Activated CD8-positive, alpha-beta memory T cell treated with anti-CD3 and anti-CD28 coated beads for 36 hours (primary cell): Measurements from ENCODE around the gene GRAP2. TPM values are rescaled to one million over a fixed set of nuclear protein-coding genes. Genes with fewer than 3 reads are reported as not detected.
"Not testable (repeated sequence)": the region's sequence is repeated elsewhere in the genome, so short reads cannot be mapped to it uniquely, and the experiment has no call there.

Experiments
- CTCF ChIA-PET: fragments of 350-600 bp; sonication (Branson Sonifier 250); formaldehyde crosslinking; loops from one replicate; lab custom pipeline; 2021; ENCODE audit warnings: antibody characterized with exemption; lab: Charles Lee
- POLR2A ChIA-PET: fragments of 350-600 bp; sonication (Branson Sonifier 250); formaldehyde crosslinking; loops from one replicate; lab custom pipeline; 2021; ENCODE audit warnings: antibody characterized with exemption; lab: Charles Lee
- total RNA-seq, 2 experiments: library from RNA; stranded (reverse); gene quantifications; one replicate each; pipeline ENCODE4 v1.2.3, GENCODE V29; 2021

Gene GRAP2
- total RNA-seq, 2 experiments from 2014 or later: 39.9 to 42.3 TPM

GRCh38 chr22:39992088-39992826 is 91.4 kb downstream of the GRAP2 start:
- ChIA-PET POLR2A (no interaction called here), CTCF (interaction anchor here (0.9 to 1.7 kb wide), 2 partner anchors 33 to 463 kb away, joined by 4 to 5 read pairs; no protein-coding TSS in a partner anchor)

- CTCF ChIA-PET: interaction anchor here (1.7 kb wide), 1 partner anchor 463 kb away, joined by 5 read pairs; no protein-coding TSS in a partner anchor
- POLR2A ChIA-PET: not testable (repeated sequence)
Observed at GRCh38 chr22:39992894-39993293, 92.0 kb downstream of the GRAP2 start.

- POLR2A ChIA-PET: interaction anchor here (1.0 kb wide), 1 partner anchor 48 kb away, joined by 4 read pairs; no protein-coding TSS in a partner anchor
- CTCF ChIA-PET: interaction anchor here (0.8 to 1.0 kb wide), 2 partner anchors 28 to 61 kb away, joined by 3 read pairs; no protein-coding TSS in a partner anchor
Observed at GRCh38 chr22:39994041-39994565, 93.2 kb downstream of the GRAP2 start.

GRCh38 chr22:39994566-39995392 is 93.9 kb downstream of the GRAP2 start, which contains the start of gene FAM83F:
TSS of gene FAM83F (plus strand) at chr22:39994954. CDS start at chr22:39995043, 89 bp downstream.
- CTCF ChIA-PET: interaction anchor here (0.8 to 1.0 kb wide), 2 partner anchors 29 to 61 kb away, joined by 3 read pairs; no protein-coding TSS in a partner anchor
- POLR2A ChIA-PET: interaction anchor here (1.0 kb wide), 1 partner anchor 48 kb away, joined by 4 read pairs; no protein-coding TSS in a partner anchor

- POLR2A ChIA-PET: no interaction called here
- CTCF ChIA-PET: no interaction called here
Observed at GRCh38 chr22:39995393-39996252, 94.7 kb downstream of the GRAP2 start.

- POLR2A ChIA-PET: no interaction called here
- CTCF ChIA-PET: no interaction called here
Observed at GRCh38 chr22:39996732-39997131, 95.8 kb downstream of the GRAP2 start.

- POLR2A ChIA-PET: no interaction called here
Observed at GRCh38 chr22:39997421-39997820, 96.5 kb downstream of the GRAP2 start.

GRCh38 chr22:39997939-39998726 is 97.2 kb downstream of the GRAP2 start:
- ChIA-PET CTCF (no interaction called here), POLR2A (no interaction called here)

More at GRCh38 chr22:39997421-39997820, 96.5 kb downstream of the GRAP2 start:
- CTCF ChIA-PET: no interaction called here

GRCh38 chr22:39999144-39999757 is 98.4 kb downstream of the GRAP2 start:
- POLR2A ChIA-PET: no interaction called here

GRCh38 chr22:40000171-40000570 is 99.3 kb downstream of the GRAP2 start:
- ChIA-PET CTCF (no interaction called here), POLR2A (no interaction called here)

More at GRCh38 chr22:39999144-39999757, 98.4 kb downstream of the GRAP2 start:
- CTCF ChIA-PET: no interaction called here

GRCh38 chr22:40001106-40001505 is 100.2 kb downstream of the GRAP2 start:
- ChIA-PET CTCF (interaction anchor here (1.2 kb wide), 1 partner anchor 25 kb away, joined by 3 read pairs; no protein-coding TSS in a partner anchor), POLR2A (no interaction called here)

- ChIA-PET CTCF (interaction anchor here (0.6 kb wide), 1 partner anchor 505 kb away, joined by 4 read pairs; no protein-coding TSS in a partner anchor), POLR2A (no interaction called here)
Observed at GRCh38 chr22:40001800-40002577, 101.1 kb downstream of the GRAP2 start.

GRCh38 chr22:40002935-40003715 is 102.2 kb downstream of the GRAP2 start:
- ChIA-PET CTCF (no interaction called here), POLR2A (no interaction called here)

- ChIA-PET CTCF (no interaction called here), POLR2A (no interaction called here)
Observed at GRCh38 chr22:40004836-40005235, 104.0 kb downstream of the GRAP2 start.

- ChIA-PET CTCF (no interaction called here), POLR2A (no interaction called here)
Observed at GRCh38 chr22:40006641-40007040, 105.8 kb downstream of the GRAP2 start.
